Epithelial cell of umbilical artery (primary cell): ENCODE results near the gene SLC25A11. TPM values are rescaled to one million over a fixed set of nuclear protein-coding genes. Genes with fewer than 3 reads are reported as not detected.

Experiments used
- total RNA-seq: library from RNA; depleted of rRNA; stranded (reverse); fragments of >200 nt; gene quantifications from 2 replicates; pipeline ENCODE4 v1.2.3, GENCODE V29; 2014

Gene SLC25A11, protein sequence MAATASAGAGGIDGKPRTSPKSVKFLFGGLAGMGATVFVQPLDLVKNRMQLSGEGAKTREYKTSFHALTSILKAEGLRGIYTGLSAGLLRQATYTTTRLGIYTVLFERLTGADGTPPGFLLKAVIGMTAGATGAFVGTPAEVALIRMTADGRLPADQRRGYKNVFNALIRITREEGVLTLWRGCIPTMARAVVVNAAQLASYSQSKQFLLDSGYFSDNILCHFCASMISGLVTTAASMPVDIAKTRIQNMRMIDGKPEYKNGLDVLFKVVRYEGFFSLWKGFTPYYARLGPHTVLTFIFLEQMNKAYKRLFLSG
- 56.8 and 59.4 TPM in 2 replicates for total RNA-seq

DNA sequence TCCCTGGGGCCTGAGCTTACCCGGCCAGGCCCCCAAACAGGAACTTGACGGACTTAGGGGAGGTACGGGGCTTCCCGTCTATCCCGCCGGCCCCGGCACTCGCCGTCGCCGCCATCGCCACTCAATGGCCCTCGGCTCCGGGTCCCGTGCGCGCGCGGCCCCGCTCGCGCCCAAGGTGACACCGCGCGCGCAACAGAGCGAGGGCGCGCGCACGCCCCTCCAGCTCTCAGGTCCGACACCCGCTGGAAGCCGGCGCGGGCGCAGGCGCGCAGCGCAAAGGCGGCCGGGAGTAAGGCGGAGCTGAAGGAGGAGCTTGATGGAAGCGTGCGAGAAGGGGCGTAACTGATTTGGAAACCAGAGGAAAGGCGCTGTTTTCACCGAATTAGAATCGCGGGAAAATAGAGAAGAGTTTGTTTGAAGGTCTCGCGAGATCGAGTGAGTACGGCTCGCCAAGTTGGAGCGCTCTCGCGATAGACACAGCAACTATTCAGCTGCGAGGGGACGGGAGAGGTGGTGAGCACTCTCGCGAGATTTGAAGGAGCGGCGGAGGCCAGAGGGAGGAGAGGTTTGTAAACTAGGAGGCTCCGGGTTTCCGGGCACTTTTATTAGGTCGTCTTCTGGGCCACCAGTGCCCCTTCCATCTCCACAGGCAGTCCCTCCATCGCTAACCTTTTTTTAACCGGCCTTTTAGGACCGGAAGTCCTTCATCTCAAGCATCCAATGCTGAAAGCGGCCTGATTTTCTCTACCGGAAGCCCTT, at the start of gene SLC25A11, which contains the start of gene RNF167:
SLC25A11 (minus strand) TSS at position 251 of the 759 bp plus-strand sequence; CDS start at position 115, 136 bp downstream.
RNF167 (plus strand) TSS at position 473 of the 759 bp plus-strand sequence. CDS start 642 bp downstream, outside the sequence.

DNA sequence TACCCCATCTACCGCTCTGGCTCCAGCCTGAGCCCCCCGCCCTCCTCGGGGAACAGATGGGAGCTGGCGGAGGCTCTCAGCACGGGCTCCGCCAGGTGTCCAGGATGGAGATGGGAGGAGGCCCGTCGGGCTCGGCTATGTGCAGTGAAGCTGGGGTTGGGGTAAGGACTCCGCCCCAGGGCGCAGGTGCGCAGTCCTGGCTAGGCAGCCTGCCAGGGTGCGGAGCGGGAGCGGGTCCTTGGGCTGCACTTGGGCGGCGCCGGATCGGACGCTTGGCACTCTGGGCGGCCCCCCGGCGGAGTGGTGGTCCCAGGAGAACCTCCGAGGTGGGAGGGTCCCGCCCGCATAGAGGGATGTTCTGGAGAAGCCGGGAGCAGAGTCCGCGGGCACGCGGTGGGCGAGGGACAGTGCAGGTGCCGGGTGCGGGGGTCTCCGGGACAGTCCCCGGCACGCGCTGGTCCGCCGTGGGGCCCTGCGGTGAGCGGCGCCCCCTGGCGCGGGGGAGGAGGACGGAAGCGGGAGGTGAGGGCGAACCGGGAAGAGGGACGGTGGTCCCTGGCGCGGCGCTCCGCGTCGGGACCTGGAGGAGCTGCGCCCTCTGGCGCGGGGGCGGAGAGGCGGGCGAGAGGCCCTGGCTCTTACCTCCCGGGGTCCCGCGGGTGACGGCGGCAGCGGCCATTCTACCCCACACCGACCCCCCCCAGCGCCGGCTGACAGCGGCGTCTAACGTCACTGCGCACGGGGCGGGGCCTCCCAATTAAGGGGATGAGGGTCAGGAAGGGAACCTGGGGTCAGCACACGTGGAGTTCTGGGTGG, 47.3 kb upstream of the SLC25A11 start, which contains the start of gene CAMTA2:
CAMTA2 (minus strand) TSS at position 725 of the 816 bp plus-strand sequence. CDS start 1,453 bp downstream, outside the sequence.

DNA sequence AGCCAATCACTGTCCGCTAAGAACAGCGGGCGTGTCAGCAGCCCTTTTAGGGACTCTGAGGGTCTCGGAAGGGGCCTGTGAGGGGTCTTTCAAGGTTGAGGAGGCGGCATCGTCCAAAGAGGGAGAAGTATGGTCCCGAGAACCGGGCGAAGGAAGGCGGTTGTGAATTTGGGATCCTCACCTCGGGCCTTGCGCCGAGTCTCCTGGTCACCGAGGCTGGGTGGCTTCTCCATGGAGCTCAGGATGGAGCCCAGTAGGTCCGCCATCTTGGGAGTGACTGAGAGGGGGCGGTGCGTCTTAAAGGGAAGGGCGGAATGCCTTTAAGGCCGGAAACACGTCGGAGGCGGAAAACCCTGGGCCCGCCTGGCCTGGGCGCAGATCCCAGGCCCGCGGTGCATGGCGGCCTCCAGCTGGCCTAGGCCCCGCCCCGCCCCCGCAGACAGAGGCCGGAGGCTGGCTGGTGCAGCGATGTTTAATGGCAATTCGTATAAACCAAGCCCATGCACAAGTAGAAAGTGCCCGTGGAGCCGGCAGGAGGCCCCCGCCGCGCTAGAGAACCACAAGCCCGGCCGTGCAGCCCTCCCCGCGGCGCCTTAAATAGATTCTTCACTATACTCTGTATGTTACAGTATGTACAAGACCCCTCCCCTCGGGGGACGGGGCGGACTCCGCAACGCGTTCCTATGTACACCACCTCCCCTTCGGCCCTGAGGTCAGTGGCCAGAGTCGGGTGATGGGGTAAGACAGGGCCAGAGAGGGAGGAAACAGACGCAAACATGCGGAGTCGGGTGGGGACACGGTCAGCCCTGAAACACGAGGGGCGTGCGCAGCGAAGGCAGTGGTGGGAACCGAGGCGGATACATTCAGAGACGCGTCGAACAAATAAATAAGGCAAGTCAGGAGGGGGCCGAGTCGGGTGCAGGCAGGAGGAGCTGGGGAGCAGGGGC, 28.0 kb upstream of the SLC25A11 start, which contains the start of gene SPAG7:
SPAG7 (minus strand) TSS at position 279 of the 947 bp plus-strand sequence; CDS start at position 266, 13 bp downstream.

DNA sequence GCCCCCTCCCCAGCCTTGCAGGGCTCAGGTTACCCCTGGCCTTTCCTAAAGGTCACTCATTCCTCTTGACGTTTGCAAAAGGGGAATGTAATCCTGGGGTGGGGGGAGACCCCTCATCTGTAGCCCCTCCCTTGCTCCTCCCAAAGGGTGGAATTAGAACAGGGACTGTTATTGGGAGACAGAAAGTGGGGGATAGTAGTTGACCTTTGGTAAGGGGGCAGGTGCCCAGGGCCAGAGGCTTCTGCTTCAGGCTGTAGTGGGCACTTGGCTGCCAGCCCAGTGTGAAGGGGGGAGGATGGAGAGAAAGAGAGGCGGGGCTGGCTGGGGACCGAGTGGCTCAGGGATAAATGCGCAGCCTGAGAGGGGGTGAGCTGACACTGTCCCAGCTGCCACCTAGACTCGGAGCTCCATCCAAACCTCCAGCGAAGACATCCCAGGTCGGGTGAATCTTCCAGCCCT, 10.9 kb upstream of the SLC25A11 start, which contains the start of gene ENO3:
ENO3 (plus strand) TSS at position 374 of the 459 bp plus-strand sequence. CDS start 711 bp downstream, outside the sequence.

DNA sequence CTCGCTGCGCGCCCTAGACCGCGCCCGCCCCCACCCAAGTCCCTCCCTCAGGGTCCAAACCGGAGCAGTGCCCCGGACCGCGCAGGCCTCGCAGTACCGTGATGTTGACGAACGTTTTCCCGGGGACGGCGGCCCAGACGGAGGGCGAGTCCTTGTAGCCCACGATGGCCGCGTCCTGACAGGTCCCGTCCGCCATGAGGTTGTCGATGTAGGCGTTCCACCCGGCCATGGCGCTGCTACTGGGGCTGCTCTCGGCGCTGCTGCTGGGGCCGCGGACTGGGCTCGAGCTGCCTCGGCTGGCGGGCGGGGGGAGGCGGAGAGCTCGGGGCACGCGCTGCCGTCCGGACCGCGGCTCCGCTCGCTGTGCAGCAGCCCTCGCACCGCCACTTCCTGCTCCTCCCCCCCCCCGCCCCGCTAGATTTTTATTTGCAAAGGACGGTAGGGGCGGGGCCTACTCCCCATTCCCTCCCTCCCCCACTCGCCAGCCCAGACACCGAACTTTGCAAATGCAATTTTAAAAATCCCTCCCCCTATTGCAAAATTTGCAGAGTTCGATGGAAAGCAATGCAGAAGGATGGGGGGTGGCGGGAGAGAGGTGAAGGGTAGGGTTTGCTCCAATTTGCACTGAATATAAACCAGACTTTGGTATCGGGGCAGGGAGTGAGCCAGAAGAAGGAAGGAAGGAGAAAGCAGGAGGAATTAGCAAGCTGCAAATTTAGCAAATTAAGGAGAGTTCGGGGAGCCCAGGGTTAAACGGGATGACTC, 8.5 kb upstream of the SLC25A11 start, which contains the start of gene PFN1:
PFN1 (minus strand) TSS at position 365 of the 765 bp plus-strand sequence; CDS start at position 229, 136 bp downstream.

DNA sequence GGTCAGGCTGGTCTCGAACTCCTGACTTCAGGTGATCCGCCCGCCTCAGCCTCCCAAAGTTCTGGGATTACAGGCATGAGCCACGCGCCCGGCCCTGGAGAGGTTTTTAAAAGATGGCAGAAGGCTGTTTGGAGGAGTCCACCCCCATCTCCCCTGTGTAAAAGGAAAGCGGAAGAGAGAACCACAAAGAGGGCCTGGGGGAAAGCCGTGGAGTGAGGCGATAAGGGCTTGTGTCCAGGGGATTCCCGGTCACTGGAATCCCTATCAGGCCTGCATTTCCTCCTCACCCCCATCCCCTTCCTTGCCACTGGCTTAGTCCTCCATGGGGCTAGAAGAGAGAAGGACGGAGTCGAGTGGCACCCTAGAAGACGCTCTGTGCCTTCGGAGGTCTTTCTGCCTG, 7.9 kb downstream of the SLC25A11 start, which contains the start of gene GP1BA:
GP1BA (plus strand) TSS at position 315 of the 400 bp plus-strand sequence. CDS start 328 bp downstream, outside the sequence.

DNA sequence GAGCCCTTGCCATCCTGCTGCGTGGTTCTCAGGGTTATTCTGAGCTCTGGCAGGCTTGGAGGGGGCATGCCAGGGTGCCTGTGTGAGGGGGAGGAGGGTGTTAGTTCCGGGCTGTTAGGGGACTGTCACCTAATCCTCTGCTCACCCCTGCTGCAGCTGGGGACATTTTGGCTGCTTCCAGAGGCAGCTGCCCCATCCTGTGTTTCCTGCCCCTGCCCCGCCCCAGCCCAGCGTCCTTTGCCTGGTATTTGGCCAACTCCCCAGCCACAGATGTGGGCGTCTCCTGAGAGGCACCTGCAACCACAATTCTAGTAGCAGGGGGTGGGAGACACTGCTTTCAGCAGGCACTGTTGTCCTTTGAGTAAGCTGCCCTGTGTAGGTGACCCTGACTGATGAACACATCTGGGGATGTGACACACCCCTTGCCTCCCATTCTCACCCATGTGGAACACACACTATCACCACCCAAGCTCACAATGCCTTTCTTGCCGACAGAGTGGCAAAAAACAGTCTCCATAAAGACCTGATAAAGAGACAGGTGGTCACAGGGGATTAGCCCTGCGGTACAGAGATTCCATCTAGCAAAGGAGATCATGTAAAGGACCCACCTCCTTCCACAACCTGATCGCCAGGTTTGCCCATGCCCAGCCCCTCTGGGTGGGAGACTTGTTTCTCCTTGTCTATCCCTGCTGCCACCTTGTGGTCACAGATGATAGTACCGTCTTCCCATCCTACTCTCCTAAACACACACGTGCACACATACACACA, 36.6 kb downstream of the SLC25A11 start, which contains the start of gene CHRNE:
CHRNE (minus strand) TSS at position 48 of the 768 bp plus-strand sequence; CDS start at position 13, 35 bp downstream.

DNA sequence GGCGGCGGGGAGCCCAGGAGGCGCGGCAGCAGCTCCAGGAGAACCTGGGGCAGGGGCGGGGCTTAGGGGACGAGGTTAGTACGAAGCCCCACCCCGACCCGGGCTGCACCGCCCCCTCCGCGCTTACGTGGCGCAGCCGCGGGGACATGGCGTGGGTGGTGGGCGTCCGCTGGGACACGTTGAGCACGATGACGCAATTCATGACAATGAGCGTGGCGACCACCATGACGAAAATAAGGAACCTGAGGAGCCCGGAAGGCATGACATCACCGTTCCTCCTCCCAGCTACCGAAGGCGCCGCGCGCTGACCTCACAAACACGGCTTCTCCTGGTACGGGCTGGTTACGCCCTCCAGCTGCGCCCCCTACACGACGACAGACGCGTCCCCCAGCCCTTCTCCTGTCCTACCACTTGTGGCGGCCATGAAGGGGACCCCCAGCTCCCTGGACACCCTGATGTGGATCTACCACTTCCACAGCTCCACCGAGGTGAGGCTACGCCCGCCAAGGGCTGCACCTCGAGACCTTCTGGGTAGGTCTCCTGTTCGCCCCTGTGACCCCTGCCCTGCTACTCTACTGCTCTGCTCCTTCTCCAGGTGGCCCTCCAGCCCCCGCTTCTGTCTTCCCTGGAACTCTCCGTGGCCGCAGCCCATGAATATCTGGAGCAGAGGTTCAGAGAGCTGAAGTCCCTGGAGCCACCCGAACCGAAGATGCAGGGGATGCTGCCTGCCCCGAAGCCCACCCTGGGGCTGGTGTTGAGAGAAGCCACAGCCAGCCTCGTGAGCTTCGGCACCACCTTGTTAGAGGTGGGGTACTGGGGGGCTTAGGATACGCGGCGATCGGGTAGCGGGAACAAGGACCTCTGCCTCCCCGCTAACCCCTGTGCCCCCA, 40.3 kb downstream of the SLC25A11 start, which contains the start of gene C17orf107:
C17orf107 (plus strand) TSS at position 196 of the 890 bp plus-strand sequence; CDS start at position 423, 227 bp downstream.

Other genes with a start within 250 kb of the SLC25A11 start
- gene PELP1, start 235.9 kb downstream of the SLC25A11 start, total RNA-seq, result 30.2 and 32.7 TPM in 2 replicates
- gene ARRB2, start 229.4 kb downstream of the SLC25A11 start, total RNA-seq, result 4.2 and 5.8 TPM in 2 replicates
- 8.8 and 13.6 TPM in 2 replicates for gene MED11, start 208.6 kb downstream of the SLC25A11 start, total RNA-seq
- not detected in 2 replicates for gene ZMYND15, start 200.2 kb downstream of the SLC25A11 start, total RNA-seq
- gene CXCL16, start 200.1 kb downstream of the SLC25A11 start, total RNA-seq, result 0.32 and 1.1 TPM in 2 replicates
- not detected in 2 replicates for gene TM4SF5, start 168.2 kb downstream of the SLC25A11 start, total RNA-seq
- gene VMO1, start 153.7 kb downstream of the SLC25A11 start, total RNA-seq, result 0.65 and 1.7 TPM in 2 replicates
- not detected in 2 replicates for gene GLTPD2, start 151.1 kb downstream of the SLC25A11 start, total RNA-seq
- 203 and 253 TPM in 2 replicates for gene PSMB6, start 143.9 kb downstream of the SLC25A11 start, total RNA-seq
- 12.0 and 18.8 TPM in 2 replicates for gene PLD2, start 132.9 kb downstream of the SLC25A11 start, total RNA-seq
- 19.1 and 24.0 TPM in 2 replicates for gene MINK1, start 106.7 kb downstream of the SLC25A11 start, total RNA-seq
- 0.61 and 1.3 TPM in 2 replicates for gene C17orf107, start 40.5 kb downstream of the SLC25A11 start, total RNA-seq
- gene CHRNE, start 36.9 kb downstream of the SLC25A11 start, total RNA-seq, result 0.30 and 0.97 TPM in 2 replicates
- not detected in 2 replicates for gene GP1BA, start 7.8 kb downstream of the SLC25A11 start, total RNA-seq
- gene RNF167, start 222 bp upstream of the SLC25A11 start, total RNA-seq, result 11.0 and 11.2 TPM in 2 replicates
- 292 and 379 TPM in 2 replicates for gene PFN1, start 8.5 kb upstream of the SLC25A11 start, total RNA-seq
- 1.3 and 2.3 TPM in 2 replicates for gene ENO3, start 11.1 kb upstream of the SLC25A11 start, total RNA-seq
- gene SPAG7, start 27.8 kb upstream of the SLC25A11 start, total RNA-seq, result 55.2 and 56.5 TPM in 2 replicates
- 3.2 and 8.1 TPM in 2 replicates for gene CAMTA2, start 47.6 kb upstream of the SLC25A11 start, total RNA-seq
- not detected in 2 replicates for gene INCA1, start 57.5 kb upstream of the SLC25A11 start, total RNA-seq
- gene KIF1C, start 57.9 kb upstream of the SLC25A11 start, total RNA-seq, result 44.4 and 60.1 TPM in 2 replicates
- under 0.01 TPM in 1 of 2 replicates, not detected in the other for gene SLC52A1, start 95.4 kb upstream of the SLC25A11 start, total RNA-seq
- 0.97 and 1.2 TPM in 2 replicates for gene ZFP3, start 138.4 kb upstream of the SLC25A11 start, total RNA-seq
- 4.9 and 6.4 TPM in 2 replicates for gene ZNF232, start 171.8 kb upstream of the SLC25A11 start, total RNA-seq
- not detected in 2 replicates for gene USP6, start 176.0 kb upstream of the SLC25A11 start, total RNA-seq